ENCODE data around the gene TFB1M. TPM values are rescaled to one million over a fixed set of nuclear protein-coding genes. Genes with fewer than 3 reads are reported as not detected.

The TFB1M gene
- total RNA-seq, 1 experiment from 2014 or later: 26.1 TPM

DNA sequence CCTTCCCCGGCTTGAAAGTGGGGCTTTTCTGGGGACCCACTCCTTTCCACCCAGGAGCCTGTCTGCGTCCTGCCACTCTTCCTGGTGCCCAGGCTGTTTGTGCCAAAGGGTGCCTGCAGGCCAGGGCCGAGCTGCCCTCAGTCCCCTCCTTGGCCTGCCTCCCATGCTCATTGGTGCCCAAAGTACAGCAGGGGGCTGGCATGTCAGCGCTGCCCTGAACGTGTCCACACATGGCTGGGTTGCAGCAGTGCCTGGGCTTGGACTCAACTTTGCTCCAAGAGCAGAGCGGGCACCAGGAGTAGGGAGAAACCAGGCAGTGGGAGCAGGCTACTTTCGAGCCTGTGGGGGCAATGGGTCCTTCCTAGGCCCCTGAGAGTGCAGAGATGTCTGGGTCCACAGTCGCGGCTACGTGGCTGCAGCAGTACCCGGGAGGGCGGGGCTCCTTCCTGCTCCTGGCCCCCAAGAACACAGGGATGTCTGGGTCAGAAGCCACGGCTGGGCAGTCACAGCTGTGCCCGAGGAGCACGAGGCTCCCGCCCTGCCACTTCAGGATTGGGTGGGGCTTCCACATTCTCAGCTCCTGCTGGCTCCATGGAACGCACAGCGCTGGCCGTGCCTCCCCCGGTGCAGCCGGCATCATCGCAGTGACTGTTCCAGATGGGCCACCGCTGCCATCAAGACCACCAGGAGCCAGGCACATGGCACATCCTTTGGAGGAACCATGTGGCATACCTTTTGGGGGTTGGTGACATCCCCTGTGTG lies 100.5 kb downstream of the TFB1M start:
- no peak for DNase-seq (ENCODE audit: extremely low read depth, low read depth)

DNA sequence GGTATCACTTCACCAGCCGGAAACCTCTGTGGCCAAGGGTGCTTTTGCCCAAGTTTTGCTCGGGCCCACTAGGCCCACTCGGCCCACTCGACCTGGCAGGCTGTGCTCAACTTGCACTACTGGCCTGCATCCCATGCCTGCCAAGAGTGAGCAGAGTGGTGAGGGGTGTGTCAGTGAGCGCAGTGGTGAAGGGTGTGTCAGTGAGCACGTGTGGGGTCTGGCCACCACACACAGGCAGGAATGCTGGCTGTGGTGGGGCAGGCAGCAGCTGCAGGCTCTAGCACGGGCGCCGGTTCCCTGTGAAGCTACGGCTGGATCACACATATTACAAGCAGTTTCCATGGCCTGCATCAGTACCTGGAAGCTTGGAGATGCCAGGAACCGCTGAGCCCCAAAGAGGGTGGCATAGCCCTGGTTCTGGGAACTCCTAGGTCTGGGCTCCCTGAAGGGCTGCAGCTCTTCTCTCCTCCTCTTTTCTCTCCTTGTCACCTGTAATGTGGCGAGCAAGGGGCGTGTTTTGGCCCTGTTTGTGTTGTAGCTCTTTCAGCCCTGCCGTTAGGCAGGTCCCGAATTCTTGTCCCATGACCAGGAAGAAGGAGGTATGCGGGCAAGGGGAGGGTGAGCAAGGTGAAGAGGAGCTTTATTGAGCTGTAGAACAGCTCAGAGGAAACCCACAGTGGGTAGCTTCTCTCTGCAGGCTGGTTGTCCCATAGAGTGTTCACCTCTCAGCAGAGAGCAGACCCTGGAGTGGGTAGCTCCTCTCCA lies 101.5 kb downstream of the TFB1M start:
- no peak for DNase-seq (ENCODE audit: extremely low read depth, low read depth)

DNA sequence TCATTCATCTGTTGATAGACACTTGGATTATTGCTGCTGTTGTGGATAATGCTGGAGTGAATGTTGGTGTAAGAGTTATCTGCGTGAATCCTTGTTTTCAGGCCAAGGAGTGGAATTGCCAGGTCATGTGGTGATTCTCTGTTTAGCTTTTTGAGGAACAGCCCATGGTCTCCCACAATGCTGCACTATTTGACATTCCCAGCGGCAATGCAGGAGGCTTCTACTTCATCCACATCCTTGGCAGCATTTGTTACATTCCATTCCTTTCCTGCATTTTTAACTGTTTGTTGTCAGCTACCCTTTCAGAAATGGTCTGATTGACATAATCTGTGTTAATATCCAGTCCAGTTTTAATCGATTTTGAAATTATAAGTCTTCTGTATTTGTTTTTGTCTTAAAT lies 102.2 kb downstream of the TFB1M start:
- DNase-seq (ENCODE audit: extremely low read depth, low read depth): no peak

DNA sequence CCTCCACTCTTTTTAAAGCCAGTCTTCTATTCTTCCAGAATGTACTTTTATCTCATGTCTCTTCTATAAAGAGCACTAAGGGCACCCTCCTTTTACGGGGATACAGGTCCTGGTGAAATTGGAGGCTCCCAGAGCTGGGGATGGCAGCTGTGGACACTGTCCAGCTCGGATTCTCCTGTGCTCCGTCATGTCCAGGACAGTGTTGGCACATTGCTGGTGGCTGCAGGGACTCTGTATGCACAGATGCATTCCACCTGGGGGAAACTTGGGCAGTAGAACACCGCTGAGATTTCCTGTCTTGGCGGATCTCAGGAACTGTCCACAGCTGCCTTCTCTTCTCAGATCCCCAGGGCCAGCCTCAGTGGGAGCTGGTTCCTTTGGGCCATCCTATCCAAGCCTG lies 107.1 kb downstream of the TFB1M start:
- DNase-seq (ENCODE audit: extremely low read depth, low read depth): no peak

Other genes starting within 250 kb of the TFB1M start
- gene CLDN20, start 50.5 kb downstream of the TFB1M start, total RNA-seq (2014; rRNA removed; shearing (Covaris generic)): not detected in 2 replicates
- gene NOX3, start 141.4 kb upstream of the TFB1M start, total RNA-seq (2014; rRNA removed; shearing (Covaris generic)): not detected in 2 replicates